Measurements from ENCODE around the gene MSH3.
A peak's percentile ranks its signal among the peaks of the same experiment; 100 is the strongest.

Gene MSH3

GRCh38 chr5:80619086-80619485, 35.4 kb upstream of the MSH3 start:
- H3K27ac ChIP-seq: no peak overlapping the region
- TF ChIP-seq CTCF (conservative IDR thresholded peaks at IDR 0.05) (no peak), ZFX (IDR thresholded peaks at IDR 0.05) (no peak)

GRCh38 chr5:80620211-80620610, 34.2 kb upstream of the MSH3 start:
- TF ChIP-seq ZFX (IDR thresholded peaks at IDR 0.05) (no peak), CTCF (conservative IDR thresholded peaks at IDR 0.05) (no peak)
- no peak overlapping the region for H3K27ac ChIP-seq

- H3K27ac ChIP-seq: no peak overlapping the region; the same call in 1 of the 2 replicates
- TF ChIP-seq CTCF (conservative IDR thresholded peaks at IDR 0.05): no peak
- TF ChIP-seq ZFX (IDR thresholded peaks at IDR 0.05): no peak
Observed at GRCh38 chr5:80622756-80623155, 31.7 kb upstream of the MSH3 start.

- H3K27ac ChIP-seq: peak overlapping the region; percentile 88
- TF ChIP-seq ZFX (IDR thresholded peaks at IDR 0.05) (no peak), CTCF (conservative IDR thresholded peaks at IDR 0.05) (no peak)
Observed at GRCh38 chr5:80623999-80624398, 30.5 kb upstream of the MSH3 start.

GRCh38 chr5:80625230-80625629, 29.2 kb upstream of the MSH3 start:
- peak overlapping the region; percentile 88 for H3K27ac ChIP-seq
- TF ChIP-seq ZFX (IDR thresholded peaks at IDR 0.05): no peak
- no peak for TF ChIP-seq CTCF (conservative IDR thresholded peaks at IDR 0.05)

GRCh38 chr5:80629281-80629680, 25.2 kb upstream of the MSH3 start:
- TF ChIP-seq ZFX (IDR thresholded peaks at IDR 0.05) (no peak), CTCF (conservative IDR thresholded peaks at IDR 0.05) (no peak)
- no peak overlapping the region for H3K27ac ChIP-seq

- TF ChIP-seq ZFX (IDR thresholded peaks at IDR 0.05) (no peak), CTCF (conservative IDR thresholded peaks at IDR 0.05) (no peak)
Observed at GRCh38 chr5:80631278-80632259, 22.9 kb upstream of the MSH3 start.

More at GRCh38 chr5:80631278-80632259, 22.9 kb upstream of the MSH3 start:
- H3K27ac ChIP-seq: no peak overlapping the region
